ENCODE results near the gene DCLRE1A.
A peak's percentile ranks its signal among the peaks of the same experiment; 100 is the strongest.

The DCLRE1A gene

GRCh38 chr10:113854013-113854760, at the start of gene DCLRE1A, which contains the start of gene NHLRC2:
Gene DCLRE1A, minus strand, starts transcription at chr10:113854082. Its CDS starts 900 bp downstream, at chr10:113853182.
Gene NHLRC2, plus strand, starts transcription at chr10:113854661. Its CDS starts 212 bp downstream, at chr10:113854873.
- peak; percentile 85 for DNase-seq (ENCODE audit: low spot score)

GRCh38 chr10:113899952-113900598, 46.2 kb upstream of the DCLRE1A start:
- DNase-seq (ENCODE audit: low spot score), result no peak

- DNase-seq (ENCODE audit: low spot score), result peak; percentile 33
Measured at GRCh38 chr10:113897693-113898618, 44.1 kb upstream of the DCLRE1A start.

- no peak for DNase-seq (ENCODE audit: low spot score)
Measured at GRCh38 chr10:113895018-113895417, 41.1 kb upstream of the DCLRE1A start.

GRCh38 chr10:113894581-113894980, 40.7 kb upstream of the DCLRE1A start:
- peak; percentile 66 for DNase-seq (ENCODE audit: low spot score)

GRCh38 chr10:113893570-113893969, 39.7 kb upstream of the DCLRE1A start:
- DNase-seq (ENCODE audit: low spot score), result no peak

- peak; percentile 63 for DNase-seq (ENCODE audit: low spot score)
Measured at GRCh38 chr10:113891476-113891875, 37.6 kb upstream of the DCLRE1A start.

GRCh38 chr10:113890769-113891168, 36.9 kb upstream of the DCLRE1A start:
- no peak for DNase-seq (ENCODE audit: low spot score)

- DNase-seq (ENCODE audit: low spot score), result no peak
Measured at GRCh38 chr10:113889911-113890310, 36.0 kb upstream of the DCLRE1A start.

GRCh38 chr10:113882240-113882639, 28.4 kb upstream of the DCLRE1A start:
- DNase-seq (ENCODE audit: low spot score), result no peak

GRCh38 chr10:113880236-113880635, 26.4 kb upstream of the DCLRE1A start:
- DNase-seq (ENCODE audit: low spot score), result no peak

- DNase-seq (ENCODE audit: low spot score), result no peak
Measured at GRCh38 chr10:113879691-113880090, 25.8 kb upstream of the DCLRE1A start.

- DNase-seq (ENCODE audit: low spot score), result no peak
Measured at GRCh38 chr10:113876461-113876860, 22.6 kb upstream of the DCLRE1A start.

- DNase-seq (ENCODE audit: low spot score), result no peak
Measured at GRCh38 chr10:113875212-113875611, 21.3 kb upstream of the DCLRE1A start.

- no peak for DNase-seq (ENCODE audit: low spot score)
Measured at GRCh38 chr10:113872139-113873030, 18.5 kb upstream of the DCLRE1A start.

GRCh38 chr10:113869789-113870188, 15.9 kb upstream of the DCLRE1A start:
- DNase-seq (ENCODE audit: low spot score), result no peak

- DNase-seq (ENCODE audit: low spot score), result no peak
Measured at GRCh38 chr10:113867904-113868303, 14.0 kb upstream of the DCLRE1A start.

- no peak for DNase-seq (ENCODE audit: low spot score)
Measured at GRCh38 chr10:113866551-113867394, 12.9 kb upstream of the DCLRE1A start.

- DNase-seq (ENCODE audit: low spot score), result no peak
Measured at GRCh38 chr10:113865901-113866300, 12.0 kb upstream of the DCLRE1A start.

GRCh38 chr10:113859261-113859660, 5.4 kb upstream of the DCLRE1A start:
- no peak for DNase-seq (ENCODE audit: low spot score)

Measured in globus pallidus (tissue), 1 donor.